HepG2 (cell line): ENCODE data around the gene FSD2. TPM values are rescaled to one million over a fixed set of nuclear protein-coding genes. Genes with fewer than 3 reads are reported as not detected.

ENCODE experiments used
- AKNA ChIP-seq: sonication (generic); formaldehyde crosslinking; IDR thresholded peaks from 2 replicates; pipeline ENCODE4 v1.4.0; 2020; ENCODE audit warnings: missing genetic modification reagents, borderline replicate concordance
- CBFB ChIP-seq: sonication (generic); formaldehyde crosslinking; IDR thresholded peaks from 2 replicates; pipeline ENCODE4 v1.4.0; 2020; ENCODE audit warnings: missing genetic modification reagents
- GTF2F1 ChIP-seq: fragments of 150-350 bp; IDR thresholded peaks from 2 replicates; pipeline ENCODE4 v1.6.1; 2014; ENCODE audit warnings: low read length
- HCFC1 ChIP-seq: fragments of 150-350 bp; IDR thresholded peaks from 2 replicates; pipeline ENCODE4 v1.6.1; 2014; ENCODE audit warnings: low read depth, low read length
- ISL2 ChIP-seq: sonication (generic); formaldehyde crosslinking; IDR thresholded peaks from 2 replicates; pipeline ENCODE4 v1.5.0; 2020; ENCODE audit warnings: missing genetic modification reagents
- KLF11 ChIP-seq: IDR thresholded peaks from 2 replicates; pipeline ENCODE4 v1.6.1; 2016; ENCODE audit warnings: missing compliant biosample characterization
- MEIS2 ChIP-seq: sonication (generic); formaldehyde crosslinking; IDR thresholded peaks from 2 replicates; pipeline ENCODE4 v1.9.0; 2021; ENCODE audit warnings: mild to moderate bottlenecking, missing genetic modification reagents
- MYC ChIP-seq: sonication (generic); formaldehyde crosslinking; IDR thresholded peaks from 2 replicates; pipeline ENCODE4 v1.9.0; 2021; ENCODE audit warnings: missing genetic modification reagents, borderline replicate concordance
- NFYC ChIP-seq: IDR thresholded peaks from 2 replicates; pipeline ENCODE4 v1.6.1; 2016; ENCODE audit warnings: missing genetic modification reagents, missing compliant biosample characterization
- REST ChIP-seq, 2 experiments: IDR thresholded peaks; 2 replicates each; pipeline ENCODE4 v1.6.1; 2011 to 2012; ENCODE audit warnings: low read length in 2 of 2, borderline replicate concordance in 1 of 2, low read depth in 1 of 2, mild to moderate bottlenecking in 1 of 2, moderate library complexity in 1 of 2
- SMAD3 ChIP-seq: sonication (generic); formaldehyde crosslinking; IDR thresholded peaks from 2 replicates; pipeline ENCODE4 v1.4.0; 2020; ENCODE audit warnings: missing genetic modification reagents
- SOX6 ChIP-seq, 2 experiments: fragments of 450-650 bp in 1 of 2; sonication (generic) in 1 of 2; formaldehyde crosslinking in 1 of 2; IDR thresholded peaks; 2 replicates each; pipeline versions ENCODE4 v1.4.0 to v1.6.1; 2017 to 2020; ENCODE audit warnings: antibody characterized with exemption in 1 of 2, mild to moderate bottlenecking in 1 of 2, missing genetic modification reagents in 1 of 2
- STAG1 ChIP-seq: sonication (generic); formaldehyde crosslinking; IDR thresholded peaks from 2 replicates; pipeline ENCODE4 v1.4.0; 2020; ENCODE audit warnings: missing genetic modification reagents
- ZBTB44 ChIP-seq: sonication (generic); formaldehyde crosslinking; IDR thresholded peaks from 2 replicates; pipeline ENCODE4 v1.4.0; 2020; ENCODE audit warnings: missing genetic modification reagents
- ZKSCAN1 ChIP-seq: fragments of 150-350 bp; IDR thresholded peaks from 2 replicates; pipeline ENCODE4 v1.6.1; 2014; ENCODE audit warnings: low read length
- ZNF225 ChIP-seq: sonication (generic); formaldehyde crosslinking; IDR thresholded peaks from 2 replicates; pipeline ENCODE4 v1.4.0; 2020; ENCODE audit warnings: mild to moderate bottlenecking, missing genetic modification reagents
- ZNF557 ChIP-seq: sonication (generic); formaldehyde crosslinking; IDR thresholded peaks from 2 replicates; pipeline ENCODE4 v1.4.0; 2020; ENCODE audit warnings: missing genetic modification reagents
- ZNF570 ChIP-seq: sonication (generic); formaldehyde crosslinking; IDR thresholded peaks from 2 replicates; pipeline ENCODE4 v1.4.0; 2020; ENCODE audit warnings: mild to moderate bottlenecking, missing genetic modification reagents, borderline replicate concordance
- ZNF883 ChIP-seq: sonication (generic); formaldehyde crosslinking; IDR thresholded peaks from 2 replicates; pipeline ENCODE4 v1.5.1; 2020; ENCODE audit warnings: mild to moderate bottlenecking, missing genetic modification reagents; ENCODE audit errors: not compliant biosample characterization
- ZNF891 ChIP-seq: sonication (generic); formaldehyde crosslinking; IDR thresholded peaks from 2 replicates; pipeline ENCODE4 v1.5.0; 2020; ENCODE audit warnings: mild to moderate bottlenecking, missing genetic modification reagents
- polyA plus RNA-seq, 8 experiments: library from polyadenylated mRNA; depleted of rRNA in 3 of 8; stranded (reverse) in 7 of 8; unstranded in 1 of 8; fragments of >200 nt; fragmentation: Illumina TruSeq in 4 of 8; extraction: Trizol in 4 of 8; gene quantifications; 2 replicates each; pipeline versions ENCODE4 v1.2.1 to v1.2.3, GENCODE V29; 2011 to 2016; ENCODE audit warnings: low read depth in 4 of 8, missing spikeins in 1 of 8, mixed read lengths in 1 of 8; ENCODE audit not compliant: insufficient read depth in 1 of 8
- total RNA-seq, 5 experiments: library from RNA; depleted of rRNA; stranded (reverse); fragments of >200 nt; fragmentation: Illumina TruSeq; extraction: Trizol; gene quantifications; 2 replicates each; pipeline ENCODE4 v1.2.3, GENCODE V29; 2016; ENCODE audit warnings: low read depth in 1 of 5

FSD2 gene
- total and polyA plus RNA-seq, 2 of the 13 experiments (the other 11 are each of a cell fraction or from before 2014, with no cell fraction given), result not detected

GRCh38 chr15:82749951-82750830 lies 55.7 kb downstream of the FSD2 start (continued):
- peak in 1 of 2 experiments; percentile 33; a peak in 1 of 4 replicates for TF ChIP-seq REST (IDR thresholded peaks at IDR 0.05; ENCODE audit: borderline replicate concordance in 1 of 2, low read depth in 1 of 2, low read length in 2 of 2)
- TF ChIP-seq ZNF883 (CRISPR knock-in tag), result no peak
- 0 out of 2 replicates have a peak, but pooled peaks have one; percentile 49 for TF ChIP-seq ISL2 (CRISPR knock-in tag)
- 0 out of 2 replicates have a peak, but pooled peaks have one; percentile 2 for TF ChIP-seq STAG1 (CRISPR knock-in tag)
- TF ChIP-seq GTF2F1, result no peak
- 0 out of 2 replicates have a peak, but pooled peaks have one; percentile 62 for TF ChIP-seq KLF11 (CRISPR knock-in tag)
- TF ChIP-seq MEIS2 (CRISPR knock-in tag), result no peak
- TF ChIP-seq ZKSCAN1, result no peak
- TF ChIP-seq ZBTB44 (CRISPR knock-in tag), result no peak
- TF ChIP-seq AKNA (CRISPR knock-in tag), result no peak
- 0 out of 2 replicates have a peak, but pooled peaks have one; percentile 60 for TF ChIP-seq ZNF225
- 0 out of 2 replicates have a peak, but pooled peaks have one; percentile 47 for TF ChIP-seq HCFC1
- no peak for TF ChIP-seq ZNF557
- TF ChIP-seq CBFB (CRISPR knock-in tag), result no peak
- TF ChIP-seq MYC (CRISPR knock-in tag), result peak; percentile 91
- TF ChIP-seq ZNF891, result peak; percentile 94
- peak; percentile 71 for TF ChIP-seq NFYC (CRISPR knock-in tag)
- TF ChIP-seq SOX6 (IDR thresholded peaks at IDR 0.05), result no peak
- TF ChIP-seq SOX6 (CRISPR knock-in tag; IDR thresholded peaks at IDR 0.05), result peak; percentile 14; the same call in 1 of the 2 replicates
- no peak for TF ChIP-seq ZNF570 (CRISPR knock-in tag)
- no peak for TF ChIP-seq SMAD3 (CRISPR knock-in tag)
